NCI-H2227 (cell line): ENCODE results near the gene MEGF6.

Source experiments
- DNase-seq: peaks from one replicate; lab custom pipeline; 2025; ENCODE audit not compliant: unreplicated experiment; lab: John Stamatoyannopoulos, UW

The MEGF6 gene

GRCh38 chr1:3472088-3472850, 139.0 kb downstream of the MEGF6 start:
- DNase-seq = no peak

- peak; percentile 40 for DNase-seq
Measured at GRCh38 chr1:3471356-3472087, 139.8 kb downstream of the MEGF6 start.

- DNase-seq = no peak
Measured at GRCh38 chr1:3470650-3471355, 140.5 kb downstream of the MEGF6 start.

GRCh38 chr1:3469849-3470649, 141.3 kb downstream of the MEGF6 start:
- DNase-seq = no peak

- DNase-seq = no peak
Measured at GRCh38 chr1:3469104-3469848, 142.0 kb downstream of the MEGF6 start.

GRCh38 chr1:3468236-3469103, 142.8 kb downstream of the MEGF6 start:
- DNase-seq = no peak

DNA sequence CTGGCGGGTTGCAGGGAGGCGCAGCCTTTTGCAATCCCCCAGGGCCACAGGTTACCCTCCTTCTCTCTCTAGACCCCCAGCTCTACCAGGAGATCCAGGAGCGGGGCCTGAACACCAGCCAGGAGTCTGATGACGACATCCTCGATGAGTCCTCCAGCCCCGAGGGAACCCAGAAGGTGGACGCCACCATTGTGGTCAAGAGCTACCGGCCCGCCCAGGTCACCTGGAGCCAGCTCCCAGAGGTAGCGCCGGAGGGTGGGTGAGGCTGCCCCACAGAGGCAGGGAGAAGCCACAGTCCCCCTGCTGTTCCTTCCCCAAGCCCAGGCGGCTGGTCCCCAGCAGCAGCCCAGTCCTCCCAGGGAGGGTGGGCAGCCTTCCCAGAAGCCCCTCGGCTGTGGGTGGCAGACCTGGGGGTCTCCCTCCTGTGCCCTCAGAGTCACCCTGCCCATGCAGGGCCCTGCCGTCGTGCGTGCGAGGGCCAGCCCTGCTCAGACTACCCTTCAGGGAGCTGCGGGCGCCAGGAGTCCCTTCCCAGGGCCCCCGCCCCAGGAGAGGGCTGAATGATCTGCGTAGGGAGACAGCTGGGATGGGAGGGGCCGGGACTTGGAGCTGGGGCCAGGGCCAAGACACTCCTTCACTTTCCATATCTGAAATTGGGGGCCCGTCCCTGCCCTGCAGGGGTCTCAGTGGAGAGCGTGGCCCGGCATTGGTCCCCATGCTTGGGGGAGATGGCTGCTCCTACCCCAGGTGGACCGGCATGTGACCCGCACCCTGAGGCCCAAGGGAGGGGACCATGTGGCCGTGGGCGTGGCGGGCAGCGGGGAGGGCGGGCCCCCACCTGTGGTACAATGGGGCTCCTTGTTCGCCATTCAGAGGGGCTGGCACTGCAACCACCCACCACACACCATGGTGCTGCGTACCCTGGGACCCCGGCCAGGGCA, 143.9 kb downstream of the MEGF6 start:
- no peak for DNase-seq

GRCh38 chr1:3466366-3467075, 144.8 kb downstream of the MEGF6 start:
- DNase-seq = no peak

- DNase-seq = no peak
Measured at GRCh38 chr1:3465935-3466321, 145.4 kb downstream of the MEGF6 start.

DNA sequence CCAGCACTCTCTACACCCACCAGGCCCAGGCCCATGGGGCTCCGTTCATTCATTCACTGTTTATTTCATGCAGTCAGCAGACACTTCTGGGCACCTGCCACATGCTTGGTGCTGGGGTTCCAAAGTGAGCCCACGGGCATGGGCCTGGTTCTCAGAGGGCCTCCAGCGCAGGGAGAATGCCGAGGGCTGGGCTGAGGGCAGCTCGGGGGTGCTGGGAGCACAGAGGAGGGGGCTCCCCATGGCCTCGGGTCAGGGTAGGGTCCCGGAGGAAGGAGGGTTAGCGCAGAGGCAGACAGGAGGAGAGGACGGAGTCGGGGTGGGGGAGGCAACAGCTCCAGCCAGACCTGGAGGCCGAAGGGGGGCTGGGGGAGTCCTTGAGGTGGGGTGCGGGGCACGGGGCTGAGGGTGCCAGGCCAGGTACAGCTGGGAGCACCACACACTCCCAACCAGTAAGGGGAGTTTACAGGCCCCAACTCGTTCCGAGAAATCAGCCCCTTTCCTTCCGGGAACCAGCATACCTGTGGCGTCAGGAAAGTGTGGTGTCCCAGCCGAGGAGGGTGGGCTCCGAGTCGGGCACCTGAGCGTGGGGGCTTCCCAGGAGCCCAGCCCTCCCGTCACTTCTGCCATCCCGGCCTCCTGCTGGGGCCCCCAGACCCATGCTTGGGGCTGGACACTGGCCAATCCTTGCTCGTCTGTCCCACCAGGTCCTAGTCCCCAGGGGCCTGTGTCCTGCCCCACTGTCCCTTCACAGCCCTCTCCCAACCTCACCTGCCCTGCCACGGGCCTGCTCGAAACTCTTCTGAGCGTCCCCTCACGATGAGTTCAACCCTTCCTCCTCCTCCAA, 146.0 kb downstream of the MEGF6 start:
- no peak for DNase-seq

DNA sequence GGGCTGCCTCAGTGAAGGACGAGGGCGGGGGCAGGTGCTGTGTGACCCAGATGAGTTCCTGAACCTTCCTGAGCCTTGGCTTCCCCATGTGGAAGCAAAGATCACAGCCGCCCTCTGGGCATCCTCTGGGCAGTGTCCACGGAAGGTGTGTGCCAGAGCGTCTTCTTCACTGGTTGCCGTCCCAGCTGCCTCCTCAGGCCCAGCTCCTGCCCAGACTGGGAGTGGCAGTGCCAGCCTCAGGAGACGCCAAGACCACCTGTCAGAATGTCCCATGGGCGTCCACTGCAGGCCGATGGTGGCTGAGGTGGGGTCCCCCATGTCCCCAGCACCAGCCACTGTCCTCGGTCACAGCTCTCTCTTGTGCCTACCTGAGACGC, 146.7 kb downstream of the MEGF6 start:
- DNase-seq = no peak

DNA sequence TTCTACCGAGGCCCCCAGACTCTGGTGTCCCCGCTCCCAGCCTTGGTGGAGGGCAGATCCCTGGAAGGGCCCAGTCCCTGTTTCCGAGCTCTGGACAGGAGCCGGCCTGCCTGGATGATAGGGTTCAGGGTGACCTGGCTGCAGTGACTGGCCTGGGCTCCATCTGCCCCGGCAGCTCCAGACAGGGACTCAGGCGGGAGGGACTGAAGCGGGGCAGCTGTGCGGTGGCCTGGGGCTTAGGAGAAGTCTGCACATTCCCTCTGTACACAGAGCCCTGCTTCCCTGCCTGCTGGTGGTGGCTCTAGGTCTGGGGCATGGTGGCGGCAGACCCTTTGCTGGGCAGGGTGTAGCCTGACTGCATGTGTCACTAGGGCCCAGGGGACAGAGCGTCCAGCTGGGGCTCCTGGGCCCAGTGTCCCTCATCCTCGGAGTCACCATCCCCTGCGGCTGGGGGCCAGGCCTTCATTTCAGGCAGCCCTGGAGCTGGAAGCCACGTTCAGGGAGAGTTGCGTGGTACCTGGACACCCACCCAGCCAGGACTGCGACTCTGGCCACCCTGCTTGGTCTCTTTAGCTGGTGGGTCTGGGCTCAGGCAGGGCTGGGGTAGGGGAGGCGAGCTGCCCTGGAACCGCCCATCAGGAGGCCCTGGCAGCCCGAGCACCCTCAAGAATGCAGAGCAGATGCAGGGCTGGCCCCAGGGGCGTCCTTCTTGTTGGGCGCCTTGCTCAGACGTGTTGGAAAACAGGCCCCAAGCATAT, 147.2 kb downstream of the MEGF6 start:
- DNase-seq = no peak

DNA sequence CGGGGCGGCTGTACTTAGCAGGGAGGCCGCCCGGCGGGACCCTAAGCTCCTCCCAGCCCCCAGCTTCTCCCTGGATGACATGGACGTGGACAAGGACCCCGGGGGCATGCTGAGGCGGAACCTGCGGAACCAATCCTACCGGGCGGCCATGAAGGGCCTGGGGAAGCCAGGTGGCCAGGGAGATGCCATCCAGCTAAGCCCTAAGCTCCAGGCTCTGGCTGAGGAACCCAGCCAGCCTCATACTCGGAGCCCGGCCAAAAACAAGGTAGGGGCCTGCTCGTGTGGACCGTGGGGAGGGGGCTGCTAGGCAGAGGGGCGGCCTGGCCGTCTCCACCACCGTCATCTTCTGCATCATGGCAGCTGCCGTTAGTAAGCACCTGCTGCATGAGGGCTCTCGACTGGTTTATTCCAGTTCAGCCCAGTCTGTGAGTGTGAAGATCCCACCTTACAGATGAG, 147.9 kb downstream of the MEGF6 start:
- DNase-seq = no peak

- DNase-seq = no peak
Measured at GRCh38 chr1:3463013-3463385, 148.3 kb downstream of the MEGF6 start.

DNA sequence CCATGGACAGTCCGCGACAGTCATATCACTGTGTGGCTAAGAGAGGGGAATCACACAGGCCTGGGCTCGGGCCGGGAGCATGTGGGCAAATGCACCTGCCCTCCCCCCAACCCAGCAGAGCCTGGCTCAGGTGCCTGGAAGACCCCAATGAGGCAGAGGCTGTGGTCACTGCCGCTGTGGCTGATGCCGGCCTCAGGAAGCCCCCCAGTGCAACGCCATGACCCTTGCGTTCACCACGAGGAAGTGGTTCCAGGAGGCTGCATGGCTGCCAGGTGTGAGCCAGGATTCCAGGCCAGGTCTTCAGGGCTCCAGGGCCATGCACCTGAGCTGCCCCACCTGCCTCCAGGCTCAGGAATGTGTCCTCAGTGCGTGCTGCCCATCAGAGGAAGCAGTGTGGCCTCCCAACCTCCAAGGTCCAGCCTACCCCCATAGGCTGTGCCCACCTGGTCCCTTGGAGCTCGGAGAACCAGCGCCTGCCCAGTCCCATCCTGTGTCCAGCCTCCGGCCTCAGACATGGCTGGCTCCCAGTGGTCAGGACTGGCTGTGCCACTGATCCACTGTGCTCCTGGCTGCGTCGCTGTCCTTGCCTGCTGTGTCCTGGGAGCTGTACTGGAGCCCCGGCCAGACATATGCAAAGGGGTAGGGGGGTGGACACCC, 148.8 kb downstream of the MEGF6 start:
- DNase-seq = no peak

- no peak for DNase-seq
Measured at GRCh38 chr1:3461934-3462275, 149.4 kb downstream of the MEGF6 start.
